Osteoblast (primary cell): ENCODE results near the gene LAMTOR1. TPM values are rescaled to one million over a fixed set of nuclear protein-coding genes. Genes with fewer than 3 reads are reported as not detected.

Experiments
- DNase-seq: peaks from one replicate; pipeline ENCODE4 v3.0.0; 2011; ENCODE audit warnings: low spot score, mixed read lengths; ENCODE audit not compliant: insufficient read length; ENCODE audit errors: missing footprints
- H2AFZ ChIP-seq: 2 replicates; pipeline ENCODE4 v1.6.0; 2011; ENCODE audit warnings: mild to moderate bottlenecking, low read length
- H3K27ac ChIP-seq: 2 replicates; pipeline ENCODE4 v1.5.1; 2011; ENCODE audit warnings: mild to moderate bottlenecking, low read depth, low read length, moderate library complexity
- H3K27me3 ChIP-seq: 2 replicates; pipeline ENCODE4 v1.6.0; 2012; ENCODE audit warnings: mild to moderate bottlenecking, control low read depth, inconsistent platforms, low read length, moderate library complexity; ENCODE audit not compliant: insufficient read depth
- H3K36me3 ChIP-seq: 2 replicates; pipeline ENCODE4 v1.5.1; 2011; ENCODE audit warnings: mild to moderate bottlenecking, low read length, control low read depth, moderate library complexity; ENCODE audit not compliant: insufficient read depth
- H3K4me1 ChIP-seq: 2 replicates; pipeline ENCODE4 v1.5.1; 2011; ENCODE audit warnings: mild to moderate bottlenecking, low read length, control low read depth, moderate library complexity; ENCODE audit not compliant: insufficient read depth
- H3K4me2 ChIP-seq: 2 replicates; pipeline ENCODE4 v1.6.0; 2011; ENCODE audit warnings: mild to moderate bottlenecking, low read length; ENCODE audit not compliant: insufficient read depth
- H3K4me3 ChIP-seq: fragments of 200-600 bp; sonication (generic); 3 replicates; pipeline ENCODE4 v1.5.1; 2012; ENCODE audit warnings: mild to moderate bottlenecking, low read length, inconsistent platforms; ENCODE audit not compliant: insufficient read depth
- H3K79me2 ChIP-seq: 2 replicates; pipeline ENCODE4 v1.6.0; 2012; ENCODE audit warnings: mild to moderate bottlenecking, low read length, control low read depth, inconsistent platforms; ENCODE audit not compliant: insufficient read depth
- H3K9me3 ChIP-seq: 2 replicates; pipeline ENCODE4 v1.5.1; 2011; ENCODE audit warnings: low read depth, low read length, control low read depth
- H4K20me1 ChIP-seq: 2 replicates; pipeline ENCODE4 v1.6.0; 2012; ENCODE audit warnings: mild to moderate bottlenecking, low read length, control low read depth; ENCODE audit not compliant: insufficient read depth
- CTCF ChIP-seq: IDR thresholded peaks from 2 replicates; pipeline ENCODE4 v1.5.1; 2011; ENCODE audit warnings: mild to moderate bottlenecking, low read depth, low read length, moderate library complexity; ENCODE audit errors: extremely low read depth
- total RNA-seq: library from RNA; depleted of rRNA; stranded (reverse); fragments of >200 nt; gene quantifications from 2 replicates; pipeline ENCODE4 v1.2.3, GENCODE V29; 2012

The LAMTOR1 gene
- total RNA-seq, 1 donor = 131 TPM

GRCh38 chr11:72085621-72086351 lies 17.3 kb downstream of the LAMTOR1 start:
- TF ChIP-seq CTCF = no peak

GRCh38 chr11:72084965-72085364 lies 18.1 kb downstream of the LAMTOR1 start:
- no peak for DNase-seq
- TF ChIP-seq CTCF = no peak
- H3K4me3 ChIP-seq = no peak overlapping the region
- H3K27me3 ChIP-seq = no peaks in the 10 kb centered on the region
- H3K4me1 ChIP-seq = no peaks in the 10 kb centered on the region
- no peaks in the 10 kb centered on the region for H4K20me1 ChIP-seq
- H3K79me2 ChIP-seq = peaks cover under 1% of the 10 kb centered on the region
- no peak overlapping the region for H2AFZ ChIP-seq
- H3K36me3 ChIP-seq = peaks cover 10% of the 10 kb centered on the region
- no peak overlapping the region for H3K4me2 ChIP-seq
- no peak overlapping the region for H3K27ac ChIP-seq
- H3K9me3 ChIP-seq = no peaks in the 10 kb centered on the region

More at GRCh38 chr11:72085621-72086351, 17.3 kb downstream of the LAMTOR1 start:
- Histone ChIP-seq H3K79me2 (no peaks in the 10 kb centered on the region), H3K9me3 (no peaks in the 10 kb centered on the region), H3K27ac (no peak overlapping the region), H3K4me2 (no peak overlapping the region), H3K4me3 (no peak overlapping the region), H3K4me1 (no peaks in the 10 kb centered on the region), H2AFZ (no peak overlapping the region), H3K36me3 (peaks cover 12% of the 10 kb centered on the region), H3K27me3 (no peaks in the 10 kb centered on the region), H4K20me1 (no peaks in the 10 kb centered on the region)
- no peak for DNase-seq

GRCh38 chr11:72084076-72084475 lies 19.0 kb downstream of the LAMTOR1 start:
- H3K4me2 ChIP-seq = no peak overlapping the region
- peaks cover 10% of the 10 kb centered on the region for H3K79me2 ChIP-seq
- no peaks in the 10 kb centered on the region for H4K20me1 ChIP-seq
- DNase-seq = no peak
- H3K27ac ChIP-seq = no peak overlapping the region
- peaks cover 4% of the 10 kb centered on the region for H3K36me3 ChIP-seq
- H2AFZ ChIP-seq = no peak overlapping the region
- no peaks in the 10 kb centered on the region for H3K9me3 ChIP-seq
- H3K4me3 ChIP-seq = no peak overlapping the region
- TF ChIP-seq CTCF = no peak
- H3K27me3 ChIP-seq = no peaks in the 10 kb centered on the region
- peaks cover 6% of the 10 kb centered on the region for H3K4me1 ChIP-seq

- Histone ChIP-seq H3K4me1 (peaks cover 13% of the 10 kb centered on the region), H3K27ac (no peak overlapping the region), H3K9me3 (no peaks in the 10 kb centered on the region), H3K4me2 (no peak overlapping the region), H3K36me3 (no peaks in the 10 kb centered on the region), H2AFZ (no peak overlapping the region), H4K20me1 (no peaks in the 10 kb centered on the region), H3K4me3 (no peak overlapping the region), H3K79me2 (peaks cover 16% of the 10 kb centered on the region), H3K27me3 (no peaks in the 10 kb centered on the region)
- no peak for TF ChIP-seq CTCF
- DNase-seq = no peak
Observed at GRCh38 chr11:72083414-72083813, 19.7 kb downstream of the LAMTOR1 start.
